GM21737 (cell line): ENCODE data around the gene C6orf120.
"Not testable (repeated sequence)": the region's sequence is repeated elsewhere in the genome, so short reads cannot be mapped to it uniquely, and the experiment has no call there.

ENCODE experiments used
- ATAC-seq: cut with Tn5 transposase; IDR thresholded peaks from one replicate; pipeline ENCODE4 v1.9.1; 2021; ENCODE audit warnings: mild to moderate bottlenecking, moderate library complexity; ENCODE audit not compliant: unreplicated experiment

The C6orf120 gene

GRCh38 chr6:169678342-169678741, 23.6 kb upstream of the C6orf120 start:
- no peak for ATAC-seq

DNA sequence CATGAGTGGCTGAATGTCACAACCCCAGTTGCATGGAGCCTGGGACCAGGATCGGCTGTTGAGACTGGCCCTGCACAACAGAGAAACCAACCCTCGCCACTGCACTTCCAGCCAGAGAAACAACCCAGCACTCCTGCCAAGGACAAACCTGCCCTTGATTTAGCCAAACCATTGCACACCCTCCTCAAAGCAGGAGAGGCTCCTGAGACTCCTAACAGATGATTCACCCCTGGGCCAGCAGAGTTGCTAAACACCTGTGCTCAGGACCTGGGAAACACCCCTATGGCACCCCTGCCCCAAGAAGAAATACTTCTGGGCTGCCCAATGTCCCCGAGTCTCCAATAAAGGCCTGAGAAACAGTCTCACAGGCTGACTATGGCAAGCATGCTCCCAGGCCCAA, 17.9 kb upstream of the C6orf120 start:
- no peak for ATAC-seq

- ATAC-seq = no peak
Observed at GRCh38 chr6:169685860-169686259, 16.1 kb upstream of the C6orf120 start.

- ATAC-seq = no peak
Observed at GRCh38 chr6:169689287-169689686, 12.6 kb upstream of the C6orf120 start.

DNA sequence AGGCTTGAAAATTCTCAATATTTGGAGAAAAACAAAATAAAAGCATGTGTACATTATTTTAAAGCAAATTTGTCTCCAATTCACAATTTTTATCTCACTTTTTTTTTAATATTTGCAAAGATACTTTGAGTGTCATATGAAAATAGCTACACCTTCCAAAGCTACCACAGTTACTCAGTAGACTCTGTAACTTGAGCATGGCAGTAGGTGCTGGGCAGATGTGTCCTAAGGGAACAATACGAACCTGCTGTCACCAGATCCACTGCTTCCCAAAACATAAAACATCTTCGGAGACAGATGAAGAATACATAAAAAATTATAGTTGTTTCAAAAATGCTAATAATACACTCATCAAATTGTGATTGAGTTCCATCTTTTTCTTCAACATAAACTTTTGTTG, 10.7 kb upstream of the C6orf120 start:
- ATAC-seq = no peak

DNA sequence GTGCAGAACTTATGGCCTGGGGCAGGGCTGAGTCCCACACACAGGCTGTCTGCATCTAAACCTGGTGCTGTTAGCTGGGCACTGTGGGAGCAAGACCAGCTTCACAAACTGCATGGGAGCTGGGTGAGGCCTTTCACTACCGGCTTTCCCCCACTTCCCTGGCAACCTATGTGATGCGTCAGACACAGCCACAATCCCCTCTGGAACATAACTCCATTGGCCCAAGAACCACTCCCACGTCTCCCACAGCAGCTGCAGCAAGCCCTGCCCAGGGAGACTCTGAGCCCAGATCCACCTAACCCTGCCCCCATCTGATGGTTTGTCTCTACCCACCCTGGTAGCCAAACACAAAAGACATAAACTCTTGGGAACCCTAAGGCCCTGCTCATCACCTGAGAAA, 9.4 kb upstream of the C6orf120 start:
- no peak for ATAC-seq

- ATAC-seq = no peak
Observed at GRCh38 chr6:169695131-169695530, 6.8 kb upstream of the C6orf120 start.

DNA sequence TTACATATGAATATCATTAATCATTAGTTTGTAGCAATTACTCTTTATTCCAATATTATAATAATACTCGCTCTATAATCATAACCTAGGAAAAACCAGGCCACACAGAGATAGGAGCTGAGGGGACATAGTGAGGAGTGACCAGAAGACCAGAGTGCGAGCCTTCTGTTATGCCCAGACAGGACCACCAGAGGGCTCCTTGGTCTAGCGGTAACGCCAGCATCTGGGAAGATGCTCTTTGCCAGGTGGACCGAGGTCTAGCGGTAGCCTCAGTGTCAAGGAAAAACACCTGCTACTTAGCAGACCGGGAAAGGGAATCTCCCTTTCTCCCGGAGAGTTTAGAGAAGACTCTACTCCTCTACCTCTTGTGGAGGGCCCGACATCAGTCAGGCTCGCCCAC, 4.8 kb upstream of the C6orf120 start:
- ATAC-seq = not testable (repeated sequence)

DNA sequence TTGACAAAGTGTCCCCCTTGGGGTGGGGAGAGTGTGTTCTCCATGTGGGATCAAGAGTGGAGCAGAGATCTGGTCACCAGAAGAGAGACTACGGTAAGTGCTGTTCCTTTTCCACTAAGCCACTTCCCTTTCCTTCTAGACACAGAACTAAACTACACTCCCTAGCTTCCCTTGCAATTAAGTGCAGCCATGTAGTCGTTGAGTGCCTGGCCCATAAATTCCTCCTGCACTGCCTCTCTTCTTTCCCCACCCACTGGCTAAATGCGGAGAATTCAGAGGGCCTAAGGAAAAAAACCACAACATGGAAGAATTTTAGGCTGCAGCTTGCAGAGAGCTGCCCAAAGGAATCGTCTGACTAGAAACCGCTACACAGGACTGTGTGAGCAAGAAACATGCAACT, 1.6 kb upstream of the C6orf120 start:
- ATAC-seq = no peak

GRCh38 chr6:169701311-169701953, 494 bp upstream of the C6orf120 start:
- ATAC-seq = no peak

- peak; percentile 15 for ATAC-seq
Observed at GRCh38 chr6:169702840-169703246, 917 bp downstream of the C6orf120 start.

DNA sequence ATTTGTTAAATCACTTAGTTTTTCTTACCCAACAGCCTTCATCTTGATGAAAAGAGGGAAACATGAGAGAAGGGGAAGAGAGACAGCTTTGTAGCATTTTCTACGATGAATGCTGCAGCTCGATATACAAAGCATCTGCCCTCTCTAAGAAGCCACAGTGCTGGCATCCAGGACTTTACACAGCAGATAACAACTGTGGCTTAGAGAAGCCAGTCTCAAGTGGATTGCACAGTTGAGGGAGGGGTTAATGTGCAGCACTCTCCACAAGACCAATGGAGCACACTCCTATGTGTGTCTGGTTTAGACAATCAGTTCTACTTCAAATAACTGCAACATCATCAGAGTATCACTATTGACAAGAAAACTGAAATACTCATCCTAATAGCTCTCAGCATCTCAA, 5.8 kb downstream of the C6orf120 start:
- no peak for ATAC-seq

GRCh38 chr6:169709293-169709692, 7.4 kb downstream of the C6orf120 start:
- ATAC-seq = no peak

GRCh38 chr6:169710009-169710408, 8.1 kb downstream of the C6orf120 start:
- no peak for ATAC-seq

DNA sequence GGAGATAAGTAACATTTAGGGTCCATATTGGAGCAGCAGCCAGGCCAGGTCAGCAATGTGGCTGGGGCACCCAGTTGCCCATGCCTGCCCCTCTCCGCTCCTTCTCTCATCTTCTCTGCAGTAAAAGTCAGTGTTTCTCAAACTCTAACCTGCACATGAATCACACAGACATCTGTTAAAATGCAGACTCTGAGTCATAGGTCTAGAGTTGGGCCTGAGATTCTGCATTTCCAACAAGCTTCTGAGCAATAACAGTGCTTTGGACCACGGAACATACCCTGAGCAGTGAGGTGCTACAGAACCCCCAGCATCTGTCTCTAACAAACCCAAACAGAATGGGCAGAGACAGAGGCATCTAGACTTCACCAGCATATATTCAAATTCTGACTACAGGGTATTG, 12.3 kb downstream of the C6orf120 start:
- no peak for ATAC-seq

DNA sequence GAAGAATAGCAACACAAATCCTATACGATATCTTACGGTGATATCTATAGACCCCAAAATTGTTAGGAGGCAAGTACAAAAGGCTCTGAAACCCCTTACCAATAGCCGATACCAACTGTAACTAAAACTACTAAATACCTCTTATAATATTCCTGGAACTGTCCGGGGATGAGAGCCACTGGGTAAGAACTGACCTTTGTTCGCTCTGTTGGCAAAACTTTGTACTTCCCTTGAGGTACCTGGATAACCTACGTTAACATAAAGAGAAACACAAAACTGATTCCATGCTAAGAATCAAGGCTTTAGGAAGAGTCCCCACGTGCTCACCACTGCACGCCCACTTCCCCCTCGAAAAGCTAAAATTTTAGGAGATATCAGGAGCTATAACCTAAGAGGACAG, 12.7 kb downstream of the C6orf120 start:
- ATAC-seq = no peak

GRCh38 chr6:169719117-169719516, 17.2 kb downstream of the C6orf120 start:
- no peak for ATAC-seq

- ATAC-seq = no peak
Observed at GRCh38 chr6:169720207-169720855, 18.4 kb downstream of the C6orf120 start.

- ATAC-seq = peak; percentile 19
Observed at GRCh38 chr6:169722362-169723199, 20.7 kb downstream of the C6orf120 start.

- peak; percentile 31 for ATAC-seq
Observed at GRCh38 chr6:169723200-169723909, 21.4 kb downstream of the C6orf120 start.

- peak; percentile 35 for ATAC-seq
Observed at GRCh38 chr6:169723991-169724493, 22.1 kb downstream of the C6orf120 start.
